HepG2 (cell line): ENCODE measurements around the gene IFT52. TPM values are rescaled to one million over a fixed set of nuclear protein-coding genes. Genes with fewer than 3 reads are reported as not detected.

Experiments
- ARID4A ChIP-seq: sonication (generic); formaldehyde crosslinking; IDR thresholded peaks from 2 replicates; pipeline ENCODE4 v1.5.0; 2020; ENCODE audit warnings: mild to moderate bottlenecking, missing genetic modification reagents, borderline replicate concordance
- CCDC6 ChIP-seq: sonication (generic); formaldehyde crosslinking; IDR thresholded peaks from 2 replicates; pipeline ENCODE4 v1.8.1; 2022; ENCODE audit warnings: mild to moderate bottlenecking, missing genetic modification reagents, moderate library complexity
- CENPX ChIP-seq: sonication (generic); formaldehyde crosslinking; IDR thresholded peaks from 2 replicates; pipeline ENCODE4 v1.9.0; 2021; ENCODE audit warnings: mild to moderate bottlenecking, missing genetic modification reagents, moderate library complexity
- DPF2 ChIP-seq: sonication (generic); formaldehyde crosslinking; IDR thresholded peaks from 2 replicates; pipeline ENCODE4 v1.4.0; 2020; ENCODE audit warnings: mild to moderate bottlenecking, low read depth, missing genetic modification reagents, borderline replicate concordance
- EED ChIP-seq: sonication (generic); formaldehyde crosslinking; IDR thresholded peaks from 2 replicates; pipeline ENCODE4 v1.5.0; 2020; ENCODE audit warnings: mild to moderate bottlenecking, missing genetic modification reagents
- FOSL2 ChIP-seq: sonication (generic); formaldehyde crosslinking; IDR thresholded peaks from 2 replicates; pipeline ENCODE4 v1.4.0; 2020; ENCODE audit warnings: missing genetic modification reagents
- GATAD2A ChIP-seq: IDR thresholded peaks from 2 replicates; pipeline ENCODE4 v1.6.1; 2016
- HMG20A ChIP-seq: IDR thresholded peaks from 2 replicates; pipeline ENCODE4 v1.6.1; 2016; ENCODE audit warnings: borderline replicate concordance
- HNF4A ChIP-seq: sonication (generic); formaldehyde crosslinking; IDR thresholded peaks from 2 replicates; pipeline ENCODE4 v1.4.0; 2020; ENCODE audit warnings: missing genetic modification reagents
- IKZF4 ChIP-seq: sonication (generic); formaldehyde crosslinking; IDR thresholded peaks from 2 replicates; pipeline ENCODE4 v1.5.1; 2020; ENCODE audit warnings: borderline replicate concordance, mild to moderate bottlenecking, low read depth, missing genetic modification reagents; ENCODE audit errors: not compliant biosample characterization
- MED8 ChIP-seq: sonication (generic); formaldehyde crosslinking; IDR thresholded peaks from 2 replicates; pipeline ENCODE4 v1.8.1; 2023; ENCODE audit warnings: mild to moderate bottlenecking, missing genetic modification reagents; ENCODE audit not compliant: insufficient replicate concordance
- PCBP1 ChIP-seq: fragments of 200-400 bp; formaldehyde crosslinking; IDR thresholded peaks from 2 replicates; pipeline ENCODE4 v1.6.1; 2017; ENCODE audit warnings: mild to moderate bottlenecking, low read depth, low read length, borderline replicate concordance
- PTBP1 ChIP-seq: fragments of 200-400 bp; formaldehyde crosslinking; IDR thresholded peaks from 2 replicates; pipeline ENCODE4 v1.6.1; 2018; ENCODE audit warnings: low read length, low read depth; ENCODE audit not compliant: poor library complexity, severe bottlenecking
- RFX3 ChIP-seq: IDR thresholded peaks from 2 replicates; pipeline ENCODE4 v1.6.1; 2016; ENCODE audit warnings: missing biosample characterization, missing genetic modification reagents
- TBL1XR1 ChIP-seq: fragments of 150-350 bp; IDR thresholded peaks from 2 replicates; pipeline ENCODE4 v1.6.1; 2014; ENCODE audit warnings: borderline replicate concordance, low read length; ENCODE audit not compliant: partially characterized antibody
- ZC3H4 ChIP-seq: sonication (generic); formaldehyde crosslinking; IDR thresholded peaks from 2 replicates; pipeline ENCODE4 v1.4.0; 2020; ENCODE audit warnings: missing genetic modification reagents, borderline replicate concordance
- ZHX1 ChIP-seq: sonication (generic); formaldehyde crosslinking; IDR thresholded peaks from 2 replicates; pipeline ENCODE4 v1.8.1; 2022; ENCODE audit warnings: low read depth, mild to moderate bottlenecking, missing genetic modification reagents
- ZNF331 ChIP-seq: sonication (generic); formaldehyde crosslinking; IDR thresholded peaks from 2 replicates; pipeline ENCODE4 v1.4.0; 2020; ENCODE audit warnings: missing genetic modification reagents
- ZNF414 ChIP-seq: sonication (generic); formaldehyde crosslinking; IDR thresholded peaks from 2 replicates; pipeline ENCODE4 v1.5.0; 2020; ENCODE audit warnings: missing genetic modification reagents
- ZNF431 ChIP-seq: sonication (generic); formaldehyde crosslinking; IDR thresholded peaks from 2 replicates; pipeline ENCODE4 v1.9.0; 2022; ENCODE audit warnings: missing genetic modification reagents, low read depth, mild to moderate bottlenecking, borderline replicate concordance
- ZNF547 ChIP-seq: sonication (generic); formaldehyde crosslinking; IDR thresholded peaks from 2 replicates; pipeline ENCODE4 v1.5.1; 2020; ENCODE audit warnings: mild to moderate bottlenecking, missing genetic modification reagents
- ZNF558 ChIP-seq: sonication (generic); formaldehyde crosslinking; IDR thresholded peaks from 2 replicates; pipeline ENCODE4 v1.9.0; 2022; ENCODE audit warnings: mild to moderate bottlenecking, missing genetic modification reagents, borderline replicate concordance
- ZNF572 ChIP-seq: sonication (generic); formaldehyde crosslinking; IDR thresholded peaks from 2 replicates; pipeline ENCODE4 v1.5.1; 2020; ENCODE audit warnings: mild to moderate bottlenecking, missing genetic modification reagents
- ZNF747 ChIP-seq: sonication (generic); formaldehyde crosslinking; IDR thresholded peaks from 2 replicates; pipeline ENCODE4 v1.8.1; 2023; ENCODE audit warnings: missing genetic modification reagents, mild to moderate bottlenecking, borderline replicate concordance
- polyA plus RNA-seq, 8 experiments: library from polyadenylated mRNA; depleted of rRNA in 3 of 8; stranded (reverse) in 7 of 8; unstranded in 1 of 8; fragments of >200 nt; fragmentation: Illumina TruSeq in 4 of 8; extraction: Trizol in 4 of 8; gene quantifications; 2 replicates each; pipeline versions ENCODE4 v1.2.1 to v1.2.3, GENCODE V29; 2011 to 2016; ENCODE audit warnings: low read depth in 4 of 8, missing spikeins in 1 of 8, mixed read lengths in 1 of 8; ENCODE audit not compliant: insufficient read depth in 1 of 8
- total RNA-seq, 5 experiments: library from RNA; depleted of rRNA; stranded (reverse); fragments of >200 nt; fragmentation: Illumina TruSeq; extraction: Trizol; gene quantifications; 2 replicates each; pipeline ENCODE4 v1.2.3, GENCODE V29; 2016; ENCODE audit warnings: low read depth in 1 of 5

Gene IFT52
- total and polyA plus RNA-seq, 2 of the 13 experiments (the other 11 are each of a cell fraction or from before 2014, with no cell fraction given): 48.0 to 64.0 TPM

GRCh38 chr20:43583982-43584432 is 6.7 kb upstream of the IFT52 start (continued):
- TF ChIP-seq ZNF572 (CRISPR knock-in tag) (no peak), TBL1XR1 (no peak), ZHX1 (CRISPR knock-in tag) (no peak), ZNF747 (no peak), PCBP1 (no peak), ZNF331 (CRISPR knock-in tag) (peak; percentile 56; the same call in 1 of the 2 replicates), ZNF547 (CRISPR knock-in tag) (no peak), PTBP1 (no peak), IKZF4 (CRISPR knock-in tag) (no peak), ZNF431 (no peak), HMG20A (peak; percentile 61; the same call in 1 of the 2 replicates), RFX3 (CRISPR knock-in tag) (no peak), DPF2 (no peak), HNF4A (peak; percentile 59; the same call in 1 of the 2 replicates), EED (CRISPR knock-in tag) (no peak), MED8 (CRISPR knock-in tag) (no peak), CCDC6 (CRISPR knock-in tag) (no peak), ZNF558 (CRISPR knock-in tag) (no peak), CENPX (CRISPR knock-in tag) (no peak), GATAD2A (CRISPR knock-in tag) (peak; percentile 75), ARID4A (peak; percentile 17; the same call in 1 of the 2 replicates), ZNF414 (CRISPR knock-in tag) (peak; percentile 72; the same call in 1 of the 2 replicates), ZC3H4 (CRISPR knock-in tag) (no peak; the same call in 1 of the 2 replicates), FOSL2 (CRISPR knock-in tag) (peak; percentile 87)
